Smooth muscle cell (in vitro differentiated cells): ENCODE results near the gene ZNF438. TPM values are rescaled to one million over a fixed set of nuclear protein-coding genes. Genes with fewer than 3 reads are reported as not detected.

Experiments
- DNase-seq: peaks from one replicate; lab custom pipeline; 2025; ENCODE audit not compliant: unreplicated experiment; lab: John Stamatoyannopoulos, UW
- H2AFZ ChIP-seq: fragments of 200-600 bp; sonication (generic); 2 replicates; pipeline ENCODE4 v1.6.0; 2016; ENCODE audit warnings: antibody characterized with exemption, low read depth, mild to moderate bottlenecking
- H3F3A ChIP-seq: fragments of 200-600 bp; sonication (generic); 2 replicates; pipeline ENCODE4 v1.6.0; 2017; ENCODE audit warnings: antibody characterized with exemption, low read depth
- H3K27ac ChIP-seq: fragments of 200-600 bp; sonication (generic); 2 replicates; pipeline ENCODE4 v1.5.1; 2016; ENCODE audit warnings: low read depth, mild to moderate bottlenecking
- H3K27me3 ChIP-seq: fragments of 200-600 bp; sonication (generic); 2 replicates; pipeline ENCODE4 v1.6.1; 2016; ENCODE audit warnings: low read depth, mild to moderate bottlenecking
- H3K36me3 ChIP-seq: fragments of 200-600 bp; sonication (generic); 2 replicates; pipeline ENCODE4 v1.5.1; 2016; ENCODE audit warnings: low read depth
- H3K4me1 ChIP-seq: fragments of 200-600 bp; sonication (generic); 2 replicates; pipeline ENCODE4 v1.5.1; 2016; ENCODE audit warnings: low read depth
- H3K4me2 ChIP-seq: fragments of 200-600 bp; sonication (generic); 2 replicates; pipeline ENCODE4 v1.6.0; 2016; ENCODE audit warnings: mild to moderate bottlenecking
- H3K4me3 ChIP-seq: fragments of 200-600 bp; sonication (generic); 2 replicates; pipeline ENCODE4 v1.5.1; 2016; ENCODE audit warnings: mild to moderate bottlenecking
- H3K79me2 ChIP-seq: fragments of 200-600 bp; sonication (generic); 2 replicates; pipeline ENCODE4 v1.6.0; 2016; ENCODE audit warnings: low read depth, mild to moderate bottlenecking
- H3K9ac ChIP-seq: fragments of 200-600 bp; sonication (generic); 2 replicates; pipeline ENCODE4 v1.6.0; 2016; ENCODE audit warnings: low read depth
- H3K9me3 ChIP-seq: fragments of 200-600 bp; sonication (generic); replicated peaks from 2 replicates; pipeline ENCODE4 v1.5.1; 2016; ENCODE audit warnings: low read depth
- H4K20me1 ChIP-seq: fragments of 200-600 bp; sonication (generic); 2 replicates; pipeline ENCODE4 v1.6.0; 2016; ENCODE audit warnings: low read depth
- WGBS: methylation state at CpG from one replicate; pipeline ENCODE4 v1.1.7; 2016; ENCODE audit warnings: low lambda C conversion rate; 5-methylcytosine and 5-hydroxymethylcytosine counted together
- polyA plus RNA-seq: library from polyadenylated mRNA; unstranded; fragments of >200 nt; fragmentation: Nextera tagmentation; extraction: Ambion mirVana; gene quantifications from 2 replicates; pipeline ENCODE4 v1.2.1, GENCODE V29; 2016
- total RNA-seq: library from RNA; depleted of rRNA; stranded (reverse); fragments of >200 nt; gene quantifications from 2 replicates; pipeline ENCODE4 v1.2.3, GENCODE V29; 2014
- TF ChIP-seq, protein P1 (sequence below): fragments of 200-600 bp; sonication (generic); IDR thresholded peaks from 2 replicates; pipeline ENCODE4 v1.5.1; 2017; ENCODE audit warnings: borderline replicate concordance, mild to moderate bottlenecking, antibody characterized with exemption; ENCODE audit not compliant: insufficient read depth, poor library complexity, severe bottlenecking

The ZNF438 gene
- total and polyA plus RNA-seq, 2 experiments from 2014 or later = 2.8 to 3.4 TPM

DNA sequence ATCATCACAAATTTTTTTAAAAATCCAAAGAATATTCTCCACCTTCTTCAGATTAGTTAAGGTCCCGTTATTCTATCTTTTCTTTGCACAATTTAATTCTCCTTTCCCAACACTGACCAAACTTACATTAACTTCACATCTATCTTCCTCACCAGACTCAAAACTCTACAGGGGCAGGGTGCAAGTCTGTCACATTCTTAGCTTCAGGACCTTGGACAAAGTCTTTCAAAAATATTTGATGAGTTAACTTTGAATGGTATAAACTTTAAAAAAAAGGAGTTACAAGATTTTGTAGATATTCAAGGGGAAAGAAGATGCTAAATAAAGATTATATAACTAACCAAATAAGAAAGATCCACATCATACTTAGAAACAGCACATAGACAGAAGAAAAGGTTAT, 132.7 kb downstream of the ZNF438 start:
- 89% methylated on average over 1 of the region's 1 CpG for WGBS
- no peak for DNase-seq
- Histone ChIP-seq H3K9me3 (no peaks in the 10 kb centered on the region), H2AFZ (no peak overlapping the region), H3K27ac (no peak overlapping the region), H3K36me3 (no peaks in the 10 kb centered on the region), H3K4me3 (no peak overlapping the region), H3K4me2 (no peak overlapping the region), H3K4me1 (no peaks in the 10 kb centered on the region), H3K9ac (no peak overlapping the region), H3K27me3 (no peaks in the 10 kb centered on the region), H3F3A (no peaks in the 10 kb centered on the region), H4K20me1 (no peaks in the 10 kb centered on the region), H3K79me2 (no peaks in the 10 kb centered on the region)
- TF ChIP-seq, protein P1, sequence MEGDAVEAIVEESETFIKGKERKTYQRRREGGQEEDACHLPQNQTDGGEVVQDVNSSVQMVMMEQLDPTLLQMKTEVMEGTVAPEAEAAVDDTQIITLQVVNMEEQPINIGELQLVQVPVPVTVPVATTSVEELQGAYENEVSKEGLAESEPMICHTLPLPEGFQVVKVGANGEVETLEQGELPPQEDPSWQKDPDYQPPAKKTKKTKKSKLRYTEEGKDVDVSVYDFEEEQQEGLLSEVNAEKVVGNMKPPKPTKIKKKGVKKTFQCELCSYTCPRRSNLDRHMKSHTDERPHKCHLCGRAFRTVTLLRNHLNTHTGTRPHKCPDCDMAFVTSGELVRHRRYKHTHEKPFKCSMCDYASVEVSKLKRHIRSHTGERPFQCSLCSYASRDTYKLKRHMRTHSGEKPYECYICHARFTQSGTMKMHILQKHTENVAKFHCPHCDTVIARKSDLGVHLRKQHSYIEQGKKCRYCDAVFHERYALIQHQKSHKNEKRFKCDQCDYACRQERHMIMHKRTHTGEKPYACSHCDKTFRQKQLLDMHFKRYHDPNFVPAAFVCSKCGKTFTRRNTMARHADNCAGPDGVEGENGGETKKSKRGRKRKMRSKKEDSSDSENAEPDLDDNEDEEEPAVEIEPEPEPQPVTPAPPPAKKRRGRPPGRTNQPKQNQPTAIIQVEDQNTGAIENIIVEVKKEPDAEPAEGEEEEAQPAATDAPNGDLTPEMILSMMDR = no peak

DNA sequence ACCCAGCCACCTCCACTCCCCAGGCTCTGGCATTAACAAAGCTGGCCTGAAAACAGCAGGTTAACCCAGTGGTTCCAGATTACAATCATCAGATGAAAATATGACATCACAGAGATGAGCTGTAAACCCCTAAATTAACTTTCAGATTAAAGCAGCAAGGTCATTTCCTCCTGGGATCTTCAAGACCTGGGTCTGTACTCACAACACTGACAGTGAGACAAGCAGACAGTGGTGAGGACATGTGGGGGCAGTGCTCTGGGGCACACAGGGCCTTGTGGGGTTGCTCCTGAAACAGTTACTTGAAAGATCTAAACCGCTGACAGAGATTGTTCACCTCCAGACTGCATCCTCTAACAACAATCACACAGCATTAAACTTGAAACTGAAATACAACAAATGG, 134.1 kb downstream of the ZNF438 start:
- no peaks in the 10 kb centered on the region for H3K36me3 ChIP-seq
- H3K27me3 ChIP-seq = no peaks in the 10 kb centered on the region
- TF ChIP-seq, protein P1 = no peak
- no peak overlapping the region for H2AFZ ChIP-seq
- no peak for DNase-seq
- no peaks in the 10 kb centered on the region for H3K79me2 ChIP-seq
- H4K20me1 ChIP-seq = no peaks in the 10 kb centered on the region
- no peaks in the 10 kb centered on the region for H3K9me3 ChIP-seq
- no peaks in the 10 kb centered on the region for H3F3A ChIP-seq
- H3K4me3 ChIP-seq = no peak overlapping the region
- H3K4me2 ChIP-seq = no peak overlapping the region
- WGBS = 96% methylated on average over 1 of the region's 1 CpG
- no peak overlapping the region for H3K9ac ChIP-seq
- H3K4me1 ChIP-seq = no peaks in the 10 kb centered on the region
- no peak overlapping the region for H3K27ac ChIP-seq

DNA sequence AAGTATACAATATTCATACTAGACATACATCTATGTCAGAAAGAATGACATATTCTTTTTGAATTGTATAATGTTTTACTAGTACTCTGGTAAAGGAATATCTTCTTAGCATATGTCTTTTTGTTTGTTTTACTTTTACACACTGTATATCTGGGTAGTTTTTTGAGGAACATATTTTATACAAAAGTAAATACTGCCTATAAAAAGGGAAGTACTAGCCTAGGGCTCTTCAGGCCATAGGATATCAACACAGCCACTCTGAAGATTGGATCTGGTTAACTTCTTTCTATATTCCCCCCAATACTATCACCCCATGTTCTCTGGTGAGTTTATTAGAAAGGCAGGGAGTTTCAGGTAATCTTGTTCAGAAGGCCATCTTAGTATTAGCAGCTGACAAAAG, 134.6 kb downstream of the ZNF438 start:
- Histone ChIP-seq H3K9me3 (no peaks in the 10 kb centered on the region), H3K4me3 (no peak overlapping the region), H4K20me1 (no peaks in the 10 kb centered on the region), H3K4me2 (no peak overlapping the region), H3K27me3 (no peaks in the 10 kb centered on the region), H3F3A (no peaks in the 10 kb centered on the region), H3K36me3 (no peaks in the 10 kb centered on the region), H3K4me1 (no peaks in the 10 kb centered on the region), H3K79me2 (no peaks in the 10 kb centered on the region), H3K27ac (no peak overlapping the region), H2AFZ (no peak overlapping the region), H3K9ac (no peak overlapping the region)
- DNase-seq = no peak
- TF ChIP-seq, protein P1 = no peak

DNA sequence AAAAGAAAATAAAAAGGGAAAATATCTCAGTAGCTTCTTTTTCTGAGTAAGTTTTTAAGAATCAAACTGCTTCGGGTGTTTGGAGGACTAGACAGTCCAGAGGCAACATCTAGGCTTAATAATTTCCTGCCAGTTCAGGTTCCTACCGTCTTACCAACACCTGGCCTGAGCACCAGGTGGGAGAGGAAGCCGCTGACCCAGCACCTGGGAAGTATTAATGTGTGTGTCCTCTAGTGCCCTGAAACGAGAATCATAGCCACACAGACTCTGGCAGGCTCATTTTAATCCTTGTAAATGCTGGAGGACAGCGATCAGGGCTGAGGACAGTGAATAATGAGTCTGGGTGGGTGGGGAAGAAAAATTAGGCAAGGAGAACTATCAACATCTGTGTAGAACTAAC, 137.4 kb downstream of the ZNF438 start:
- Histone ChIP-seq H3F3A (no peaks in the 10 kb centered on the region), H3K4me2 (no peak overlapping the region), H3K27ac (no peak overlapping the region), H3K4me1 (no peaks in the 10 kb centered on the region), H3K27me3 (no peaks in the 10 kb centered on the region), H2AFZ (no peak overlapping the region), H3K79me2 (no peaks in the 10 kb centered on the region), H4K20me1 (no peaks in the 10 kb centered on the region), H3K9me3 (no peaks in the 10 kb centered on the region), H3K4me3 (no peak overlapping the region), H3K9ac (no peak overlapping the region), H3K36me3 (no peaks in the 10 kb centered on the region)
- no peak for DNase-seq
- TF ChIP-seq, protein P1 = no peak
- 76% methylated on average over 5 of the region's 5 CpGs for WGBS
